MG63 (cell line): ENCODE data around the gene LRRC72. TPM values are rescaled to one million over a fixed set of nuclear protein-coding genes. Genes with fewer than 3 reads are reported as not detected.

ENCODE experiments used
- total RNA-seq: library from RNA; depleted of rRNA; stranded (reverse); fragments of >200 nt; shearing (Covaris generic); gene quantifications from 2 replicates; pipeline ENCODE4 v1.2.3, GENCODE V29; 2014; ENCODE audit warnings: low replicate concordance; rRNA removed

Gene LRRC72
- total RNA-seq, 1 experiment from 2014 or later, result not detected

Other genes with a start within 250 kb of the LRRC72 start
- gene CRPPA, start 105.3 kb upstream of the LRRC72 start, total RNA-seq, result 0.33 and 0.42 TPM in 2 replicates
- not detected in 2 replicates for gene SOSTDC1, start 61.1 kb upstream of the LRRC72 start, total RNA-seq
- 18.5 and 21.0 TPM in 2 replicates for gene ANKMY2, start 118.9 kb downstream of the LRRC72 start, total RNA-seq
- gene BZW2, start 119.4 kb downstream of the LRRC72 start, total RNA-seq, result 120 and 182 TPM in 2 replicates
- 1.2 and 5.0 TPM in 2 replicates for gene TSPAN13, start 226.9 kb downstream of the LRRC72 start, total RNA-seq